CD4-positive, alpha-beta T cell (primary cell): ENCODE results near the gene CCT3. TPM values are rescaled to one million over a fixed set of nuclear protein-coding genes. Genes with fewer than 3 reads are reported as not detected.

Experiments used
- ATAC-seq: fragments of 200-7000 bp; cut with Tn5 transposase; one replicate; pipeline ENCODE4 v1.10.0; 2022; ENCODE audit warnings: mild to moderate bottlenecking; ENCODE audit not compliant: poor library complexity
- CTCF ChIA-PET: fragments of 350-600 bp; sonication (Branson Sonifier 250); formaldehyde crosslinking; loops from one replicate; lab custom pipeline; 2021; ENCODE audit warnings: antibody characterized with exemption, inconsistent platforms; lab: Charles Lee
- POLR2A ChIA-PET: fragments of 350-600 bp; sonication (Branson Sonifier 250); formaldehyde crosslinking; loops from one replicate; lab custom pipeline; 2021; ENCODE audit warnings: antibody characterized with exemption, inconsistent platforms; lab: Charles Lee
- DNase-seq, 14 experiments: peaks; one replicate each; pipeline ENCODE4 v3.0.0-alpha.2; 2013 to 2020; ENCODE audit warnings: mixed read lengths in 2 of 14
- H3K27ac ChIP-seq, 2 donors: one replicate each; pipeline versions ENCODE4 v1.5.1 to v1.7.0; 2013; ENCODE audit warnings: low read length in 2 of 2, low read depth in 1 of 2, mild to moderate bottlenecking in 1 of 2
- H3K27me3 ChIP-seq, 2 experiments: 1 replicate in 1 of 2; 2 replicates in 1 of 2; pipeline versions ENCODE4 v1.6.1 to v1.7.0; 2013; ENCODE audit warnings: low read length in 2 of 2, control low read depth in 1 of 2, mild to moderate bottlenecking in 1 of 2, moderate library complexity in 1 of 2; ENCODE audit not compliant: insufficient read depth in 2 of 2, control insufficient read depth in 1 of 2
- H3K36me3 ChIP-seq: one replicate; pipeline ENCODE4 v1.6.1; 2013; ENCODE audit warnings: low read length, control low read depth; ENCODE audit not compliant: insufficient read depth
- H3K4me1 ChIP-seq: one replicate; pipeline ENCODE4 v1.6.1; 2013; ENCODE audit warnings: low read length, control low read depth; ENCODE audit not compliant: insufficient read depth
- H3K4me3 ChIP-seq: one replicate; pipeline ENCODE4 v1.5.1; 2013; ENCODE audit warnings: mild to moderate bottlenecking, low read length, moderate library complexity
- H3K9me3 ChIP-seq, 2 experiments: 1 replicate in 1 of 2; 2 replicates in 1 of 2; pipeline versions ENCODE4 v1.6.1 to v1.7.0; 2013; ENCODE audit warnings: low read length in 2 of 2, mild to moderate bottlenecking in 2 of 2, control low read depth in 1 of 2, moderate library complexity in 1 of 2; ENCODE audit not compliant: control insufficient read depth in 1 of 2, insufficient read depth in 1 of 2
- H3K27ac Mint-ChIP-seq: one replicate; pipeline ENCODE4 v1.8.0; 2020; ENCODE audit warnings: mixed read lengths
- H3K27me3 Mint-ChIP-seq: one replicate; pipeline ENCODE4 v1.8.0; 2021; ENCODE audit warnings: mixed read lengths
- H3K36me3 Mint-ChIP-seq: one replicate; pipeline ENCODE4 v1.8.0; 2021; ENCODE audit warnings: low read depth, mixed read lengths
- H3K4me1 Mint-ChIP-seq: one replicate; pipeline ENCODE4 v1.8.0; 2021; ENCODE audit warnings: low read depth, mixed read lengths
- H3K4me3 Mint-ChIP-seq: one replicate; pipeline ENCODE4 v1.8.0; 2020; ENCODE audit warnings: mild to moderate bottlenecking, mixed read lengths
- H3K9me3 Mint-ChIP-seq: one replicate; pipeline ENCODE4 v1.8.0; 2020; ENCODE audit warnings: mixed read lengths
- CTCF ChIP-seq: fragments of 200-600 bp; IDR thresholded peaks from one replicate; pipeline ENCODE4 v1.8.0; 2022; ENCODE audit warnings: antibody characterized with exemption, mild to moderate bottlenecking
- intact Hi-C, 2 experiments: fragments of 100-400 bp; cut with DNase I in 1 of 2; cut with micrococcal nuclease in 1 of 2; formaldehyde crosslinking; loops; one replicate each; pipeline versions ENCODE4 v1.15.1 to v1.9.0; 2023 to 2025; cut with DNase I, micrococcal nuclease
- total RNA-seq, 174 experiments: library from RNA in 2 of 174; stranded (reverse) in 2 of 174; gene quantifications; one replicate each; pipeline ENCODE4 v1.2.3 and lab custom pipeline; 2021 to 2026

Gene CCT3
- total RNA-seq, 2 experiments from 2014 or later: 49.6 to 50.2 TPM

- H3K27me3 ChIP-seq: no peaks in the 10 kb centered on the region
- no peak overlapping the region for H3K27ac ChIP-seq
- Mint-ChIP-seq H3K4me3 (no peak overlapping the region), H3K27ac (no peak overlapping the region), H3K4me1 (no peaks in the 10 kb centered on the region), H3K36me3 (peaks cover 85% of the 10 kb centered on the region), H3K9me3 (no peaks in the 10 kb centered on the region), H3K27me3 (no peaks in the 10 kb centered on the region)
- intact Hi-C loops: no loop called here
- H3K4me1 ChIP-seq: no peaks in the 10 kb centered on the region
- no peak for DNase-seq
- no peak for TF ChIP-seq CTCF
- no peak for ATAC-seq
- H3K4me3 ChIP-seq: no peak overlapping the region
- H3K9me3 ChIP-seq: no peaks in the 10 kb centered on the region
- H3K36me3 ChIP-seq: peaks cover 78% of the 10 kb centered on the region
- CTCF ChIA-PET: no interaction called here
- POLR2A ChIA-PET: no interaction called here
Observed at GRCh38 chr1:156266051-156266450, 72.0 kb downstream of the CCT3 start.

- Mint-ChIP-seq H3K27me3 (no peaks in the 10 kb centered on the region), H3K4me3 (no peak overlapping the region), H3K4me1 (no peaks in the 10 kb centered on the region), H3K9me3 (no peaks in the 10 kb centered on the region), H3K27ac (no peak overlapping the region), H3K36me3 (peaks cover 92% of the 10 kb centered on the region)
- no peak overlapping the region for H3K4me3 ChIP-seq
- H3K27ac ChIP-seq: no peak overlapping the region
- ATAC-seq (no peak), DNase-seq (no peak)
- ChIA-PET POLR2A (no interaction called here), CTCF (no interaction called here)
- intact Hi-C loops: no loop called here
- TF ChIP-seq CTCF: no peak
- H3K36me3 ChIP-seq: peaks cover 83% of the 10 kb centered on the region
- H3K27me3 ChIP-seq: no peaks in the 10 kb centered on the region
- no peaks in the 10 kb centered on the region for H3K9me3 ChIP-seq
- H3K4me1 ChIP-seq: no peaks in the 10 kb centered on the region
Observed at GRCh38 chr1:156263288-156263655, 74.8 kb downstream of the CCT3 start.

- no peak overlapping the region for H3K27ac ChIP-seq
- no peaks in the 10 kb centered on the region for H3K4me1 ChIP-seq
- Mint-ChIP-seq H3K27me3 (no peaks in the 10 kb centered on the region), H3K9me3 (no peaks in the 10 kb centered on the region), H3K4me3 (no peak overlapping the region), H3K27ac (no peak overlapping the region), H3K36me3 (peaks cover 92% of the 10 kb centered on the region), H3K4me1 (no peaks in the 10 kb centered on the region)
- DNase-seq (no peak), ATAC-seq (no peak)
- no peak overlapping the region for H3K4me3 ChIP-seq
- ChIA-PET CTCF (no interaction called here), POLR2A (no interaction called here)
- intact Hi-C loops: no loop called here
- peaks cover 83% of the 10 kb centered on the region for H3K36me3 ChIP-seq
- H3K27me3 ChIP-seq: no peaks in the 10 kb centered on the region
- no peaks in the 10 kb centered on the region for H3K9me3 ChIP-seq
- no peak for TF ChIP-seq CTCF
Observed at GRCh38 chr1:156262461-156263287, 75.4 kb downstream of the CCT3 start.
